ENCODE data around the gene ZCCHC2.

Gene ZCCHC2

GRCh38 chr18:62571037-62571436 lies 48.2 kb downstream of the ZCCHC2 start:
- H3K4me1 ChIP-seq (ENCODE audit: control insufficient read depth, insufficient read depth, low read length) = no peaks in the 10 kb centered on the region
- H3K4me3 ChIP-seq (ENCODE audit: low read length) = no peak overlapping the region
- H3K4me2 ChIP-seq (ENCODE audit: low read length) = no peak overlapping the region
- H3K27me3 ChIP-seq (ENCODE audit: control insufficient read depth, insufficient read depth, low read length) = no peaks in the 10 kb centered on the region
- H3K36me3 ChIP-seq (ENCODE audit: insufficient read depth, low read length) = peaks cover 25% of the 10 kb centered on the region
- H3K9ac ChIP-seq (ENCODE audit: low read depth, low read length) = no peak overlapping the region
- no peaks in the 10 kb centered on the region for H3K9me3 ChIP-seq (replicated peaks; ENCODE audit: low read length)

GRCh38 chr18:62571648-62572047 lies 48.8 kb downstream of the ZCCHC2 start:
- Histone ChIP-seq H3K4me1 (ENCODE audit: control insufficient read depth, insufficient read depth, low read length) (no peaks in the 10 kb centered on the region), H3K36me3 (ENCODE audit: insufficient read depth, low read length) (peaks cover 25% of the 10 kb centered on the region), H3K9me3 (replicated peaks; ENCODE audit: low read length) (no peaks in the 10 kb centered on the region), H3K27me3 (ENCODE audit: control insufficient read depth, insufficient read depth, low read length) (no peaks in the 10 kb centered on the region), H3K4me3 (ENCODE audit: low read length) (no peak overlapping the region), H3K4me2 (ENCODE audit: low read length) (no peak overlapping the region), H3K9ac (ENCODE audit: low read depth, low read length) (no peak overlapping the region)

- H3K4me1 ChIP-seq (ENCODE audit: control insufficient read depth, insufficient read depth, low read length) = no peaks in the 10 kb centered on the region
- no peak overlapping the region for H3K4me2 ChIP-seq (ENCODE audit: low read length)
- no peaks in the 10 kb centered on the region for H3K27me3 ChIP-seq (ENCODE audit: control insufficient read depth, insufficient read depth, low read length)
- H3K4me3 ChIP-seq (ENCODE audit: low read length) = no peak overlapping the region
- peaks cover 25% of the 10 kb centered on the region for H3K36me3 ChIP-seq (ENCODE audit: insufficient read depth, low read length)
- H3K9ac ChIP-seq (ENCODE audit: low read depth, low read length) = no peak overlapping the region
- H3K9me3 ChIP-seq (replicated peaks; ENCODE audit: low read length) = no peaks in the 10 kb centered on the region
Observed at GRCh38 chr18:62572456-62572855, 49.6 kb downstream of the ZCCHC2 start.

GRCh38 chr18:62574776-62575175 lies 52.0 kb downstream of the ZCCHC2 start:
- no peak overlapping the region for H3K9ac ChIP-seq (ENCODE audit: low read depth, low read length)
- H3K36me3 ChIP-seq (ENCODE audit: insufficient read depth, low read length) = peaks cover 25% of the 10 kb centered on the region
- no peaks in the 10 kb centered on the region for H3K27me3 ChIP-seq (ENCODE audit: control insufficient read depth, insufficient read depth, low read length)
- no peak overlapping the region for H3K4me3 ChIP-seq (ENCODE audit: low read length)
- H3K9me3 ChIP-seq (replicated peaks; ENCODE audit: low read length) = no peaks in the 10 kb centered on the region
- no peak overlapping the region for H3K4me2 ChIP-seq (ENCODE audit: low read length)
- H3K4me1 ChIP-seq (ENCODE audit: control insufficient read depth, insufficient read depth, low read length) = no peaks in the 10 kb centered on the region

- Histone ChIP-seq H3K36me3 (ENCODE audit: insufficient read depth, low read length) (peaks cover 19% of the 10 kb centered on the region), H3K4me3 (ENCODE audit: low read length) (no peak overlapping the region), H3K9ac (ENCODE audit: low read depth, low read length) (no peak overlapping the region), H3K4me2 (ENCODE audit: low read length) (no peak overlapping the region), H3K9me3 (replicated peaks; ENCODE audit: low read length) (no peaks in the 10 kb centered on the region), H3K27me3 (ENCODE audit: control insufficient read depth, insufficient read depth, low read length) (no peaks in the 10 kb centered on the region), H3K4me1 (ENCODE audit: control insufficient read depth, insufficient read depth, low read length) (no peaks in the 10 kb centered on the region)
Observed at GRCh38 chr18:62576271-62576670, 53.4 kb downstream of the ZCCHC2 start.

- H3K4me2 ChIP-seq (ENCODE audit: low read length) = no peak overlapping the region
- no peak overlapping the region for H3K9ac ChIP-seq (ENCODE audit: low read depth, low read length)
- no peaks in the 10 kb centered on the region for H3K27me3 ChIP-seq (ENCODE audit: control insufficient read depth, insufficient read depth, low read length)
- no peaks in the 10 kb centered on the region for H3K4me1 ChIP-seq (ENCODE audit: control insufficient read depth, insufficient read depth, low read length)
- H3K36me3 ChIP-seq (ENCODE audit: insufficient read depth, low read length) = peaks cover 19% of the 10 kb centered on the region
- no peak overlapping the region for H3K4me3 ChIP-seq (ENCODE audit: low read length)
- H3K9me3 ChIP-seq (replicated peaks; ENCODE audit: low read length) = no peaks in the 10 kb centered on the region
Observed at GRCh38 chr18:62576845-62577512, 54.2 kb downstream of the ZCCHC2 start.

GRCh38 chr18:62577765-62578164 lies 54.9 kb downstream of the ZCCHC2 start:
- H3K36me3 ChIP-seq (ENCODE audit: insufficient read depth, low read length) = peaks cover 19% of the 10 kb centered on the region
- H3K4me1 ChIP-seq (ENCODE audit: control insufficient read depth, insufficient read depth, low read length) = no peaks in the 10 kb centered on the region
- H3K9me3 ChIP-seq (replicated peaks; ENCODE audit: low read length) = no peaks in the 10 kb centered on the region
- no peak overlapping the region for H3K9ac ChIP-seq (ENCODE audit: low read depth, low read length)
- no peak overlapping the region for H3K4me2 ChIP-seq (ENCODE audit: low read length)
- H3K27me3 ChIP-seq (ENCODE audit: control insufficient read depth, insufficient read depth, low read length) = no peaks in the 10 kb centered on the region
- H3K4me3 ChIP-seq (ENCODE audit: low read length) = no peak overlapping the region

GRCh38 chr18:62578980-62579511 lies 56.2 kb downstream of the ZCCHC2 start:
- Histone ChIP-seq H3K4me2 (ENCODE audit: low read length) (no peak overlapping the region), H3K27me3 (ENCODE audit: control insufficient read depth, insufficient read depth, low read length) (no peaks in the 10 kb centered on the region), H3K4me3 (ENCODE audit: low read length) (no peak overlapping the region), H3K4me1 (ENCODE audit: control insufficient read depth, insufficient read depth, low read length) (peaks cover 2% of the 10 kb centered on the region), H3K9ac (ENCODE audit: low read depth, low read length) (no peak overlapping the region), H3K9me3 (replicated peaks; ENCODE audit: low read length) (no peaks in the 10 kb centered on the region), H3K36me3 (ENCODE audit: insufficient read depth, low read length) (peaks cover 16% of the 10 kb centered on the region)

GRCh38 chr18:62583376-62583775 lies 60.6 kb downstream of the ZCCHC2 start:
- no peaks in the 10 kb centered on the region for H3K9me3 ChIP-seq (replicated peaks; ENCODE audit: low read length)
- H3K36me3 ChIP-seq (ENCODE audit: insufficient read depth, low read length) = no peaks in the 10 kb centered on the region
- no peak overlapping the region for H3K9ac ChIP-seq (ENCODE audit: low read depth, low read length)
- H3K4me3 ChIP-seq (ENCODE audit: low read length) = no peak overlapping the region
- H3K4me2 ChIP-seq (ENCODE audit: low read length) = no peak overlapping the region
- peaks cover 4% of the 10 kb centered on the region for H3K4me1 ChIP-seq (ENCODE audit: control insufficient read depth, insufficient read depth, low read length)
- no peaks in the 10 kb centered on the region for H3K27me3 ChIP-seq (ENCODE audit: control insufficient read depth, insufficient read depth, low read length)

GRCh38 chr18:62584241-62585120 lies 61.7 kb downstream of the ZCCHC2 start:
- no peaks in the 10 kb centered on the region for H3K36me3 ChIP-seq (ENCODE audit: insufficient read depth, low read length)
- peaks cover 4% of the 10 kb centered on the region for H3K27me3 ChIP-seq (ENCODE audit: control insufficient read depth, insufficient read depth, low read length)
- H3K4me2 ChIP-seq (ENCODE audit: low read length) = peak overlapping the region; percentile 66
- peaks cover 4% of the 10 kb centered on the region for H3K4me1 ChIP-seq (ENCODE audit: control insufficient read depth, insufficient read depth, low read length)
- no peak overlapping the region for H3K9ac ChIP-seq (ENCODE audit: low read depth, low read length)
- peak overlapping the region; percentile 53 for H3K4me3 ChIP-seq (ENCODE audit: low read length)
- no peaks in the 10 kb centered on the region for H3K9me3 ChIP-seq (replicated peaks; ENCODE audit: low read length)

- Histone ChIP-seq H3K9me3 (replicated peaks; ENCODE audit: low read length) (no peaks in the 10 kb centered on the region), H3K4me3 (ENCODE audit: low read length) (peak overlapping the region; percentile 42), H3K27me3 (ENCODE audit: control insufficient read depth, insufficient read depth, low read length) (peaks cover 11% of the 10 kb centered on the region), H3K36me3 (ENCODE audit: insufficient read depth, low read length) (no peaks in the 10 kb centered on the region), H3K9ac (ENCODE audit: low read depth, low read length) (no peak overlapping the region), H3K4me1 (ENCODE audit: control insufficient read depth, insufficient read depth, low read length) (peaks cover 4% of the 10 kb centered on the region), H3K4me2 (ENCODE audit: low read length) (peak overlapping the region; percentile 71)
Observed at GRCh38 chr18:62585274-62586150, 62.7 kb downstream of the ZCCHC2 start.

Data from skeletal muscle satellite cell (primary cell).